CD4-positive, alpha-beta T cell treated with Interleukin-21 for 1 hour (primary cell): Measurements from ENCODE around the gene RPL34.

Experiments used
- DNase-seq: peaks from one replicate; pipeline ENCODE4 v3.0.0-alpha.2; 2020

Gene RPL34

GRCh38 chr4:108624263-108625056 lies 4.1 kb downstream of the RPL34 start:
- DNase-seq = no peak

DNA sequence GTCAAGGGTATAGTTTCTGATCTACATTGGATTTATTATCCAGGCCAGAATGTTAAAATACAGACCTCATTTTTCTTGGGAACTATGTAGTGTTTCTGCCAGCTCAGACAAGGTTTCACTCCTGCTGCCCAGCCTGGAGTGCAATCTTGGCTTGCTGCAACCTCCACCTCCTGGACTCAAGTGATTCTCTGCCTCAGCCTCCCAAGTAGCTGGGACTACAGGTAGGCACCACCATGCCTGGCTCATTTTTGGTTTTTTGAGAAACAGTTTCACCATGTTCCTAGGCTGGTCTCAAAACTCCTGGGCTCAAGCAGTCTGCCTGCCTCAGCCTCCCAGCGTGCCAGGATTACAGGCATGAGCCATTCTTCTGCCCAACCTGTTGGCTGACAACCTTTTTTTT lies 5.7 kb downstream of the RPL34 start:
- no peak for DNase-seq

DNA sequence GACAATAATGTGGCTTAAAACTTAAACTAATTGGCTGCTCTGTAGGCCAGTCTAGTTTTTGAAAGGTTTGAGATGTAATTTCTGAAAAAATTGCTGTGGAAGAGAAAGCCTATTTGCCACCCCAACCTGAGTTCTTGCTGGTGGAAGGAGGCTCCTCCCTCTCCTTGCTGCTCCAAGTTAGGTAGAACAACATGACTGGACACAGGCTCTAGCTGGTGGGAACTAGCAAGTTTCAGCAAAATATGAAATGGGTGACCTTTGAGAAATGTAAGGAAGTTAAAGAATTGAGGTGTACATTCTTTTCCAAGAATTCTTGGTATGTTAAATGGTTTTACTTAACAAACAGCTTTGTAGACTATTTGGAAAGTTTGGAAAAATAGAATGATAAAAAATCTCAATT lies 8.0 kb downstream of the RPL34 start:
- DNase-seq = no peak

DNA sequence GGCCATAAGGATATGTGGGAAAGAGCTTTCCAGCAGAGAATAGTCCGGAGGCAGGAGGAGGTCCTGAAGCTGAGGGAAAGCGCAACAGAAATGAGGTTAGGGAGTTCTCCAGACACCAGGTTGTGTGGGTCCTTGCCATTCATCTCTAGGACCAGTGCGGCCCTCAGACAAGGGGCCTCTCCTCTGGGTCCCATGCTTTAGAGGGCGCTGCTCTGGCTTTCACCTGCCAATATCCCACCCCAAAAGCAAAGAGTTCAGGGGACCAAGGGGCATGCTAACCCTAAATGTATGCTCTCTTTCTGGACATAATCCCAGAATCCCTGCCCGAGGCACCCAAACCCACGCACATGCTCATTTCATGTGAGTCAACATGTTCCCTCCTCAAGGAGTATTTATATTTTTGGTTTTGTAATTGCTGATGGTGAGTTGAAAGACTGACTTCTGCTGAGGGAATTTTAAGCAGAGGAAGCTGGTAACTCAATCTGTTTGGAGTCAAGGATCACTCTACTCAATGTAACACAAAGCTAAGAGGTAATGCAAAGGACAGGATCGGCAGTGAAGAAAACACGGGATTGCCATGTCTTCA lies 14.8 kb downstream of the RPL34 start:
- DNase-seq = no peak

DNA sequence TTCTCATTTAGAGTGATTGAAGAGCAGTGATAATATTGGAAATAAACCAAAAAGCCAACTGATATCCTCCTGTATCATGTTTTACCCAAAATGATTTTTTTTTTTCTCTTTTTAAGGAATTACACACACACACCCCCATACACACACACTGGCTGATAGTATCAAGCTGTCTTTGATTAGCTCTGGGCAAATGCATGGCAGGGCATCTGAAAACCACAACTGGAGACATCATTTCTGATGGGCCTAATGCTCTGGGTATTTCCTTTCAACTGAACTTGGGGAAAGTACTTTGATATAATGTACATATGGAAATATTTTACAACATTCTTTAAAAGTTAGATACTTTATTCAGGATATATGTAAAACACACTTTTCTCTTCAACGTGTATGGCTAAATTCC lies 15.9 kb downstream of the RPL34 start:
- DNase-seq = no peak

GRCh38 chr4:108637856-108638255 lies 17.5 kb downstream of the RPL34 start:
- DNase-seq = no peak

DNA sequence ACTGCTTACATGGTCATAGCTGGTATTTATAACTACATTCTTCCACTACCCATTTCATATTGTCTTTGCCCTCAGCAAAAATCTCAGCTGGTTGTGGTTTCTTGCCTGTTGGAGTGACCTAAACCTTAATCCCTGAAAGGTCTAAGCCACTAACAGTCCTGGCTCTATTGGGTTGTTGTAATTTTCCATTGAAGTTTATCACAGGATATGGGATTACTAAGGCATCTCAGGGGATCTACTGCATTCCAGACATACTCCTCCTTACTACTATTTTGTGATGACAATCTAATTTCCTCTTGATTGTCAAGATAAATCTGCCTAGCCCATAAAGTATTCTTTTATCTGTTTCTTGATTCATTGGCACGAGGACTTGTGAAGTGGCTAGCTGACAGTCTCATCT lies 23.9 kb downstream of the RPL34 start:
- no peak for DNase-seq

DNA sequence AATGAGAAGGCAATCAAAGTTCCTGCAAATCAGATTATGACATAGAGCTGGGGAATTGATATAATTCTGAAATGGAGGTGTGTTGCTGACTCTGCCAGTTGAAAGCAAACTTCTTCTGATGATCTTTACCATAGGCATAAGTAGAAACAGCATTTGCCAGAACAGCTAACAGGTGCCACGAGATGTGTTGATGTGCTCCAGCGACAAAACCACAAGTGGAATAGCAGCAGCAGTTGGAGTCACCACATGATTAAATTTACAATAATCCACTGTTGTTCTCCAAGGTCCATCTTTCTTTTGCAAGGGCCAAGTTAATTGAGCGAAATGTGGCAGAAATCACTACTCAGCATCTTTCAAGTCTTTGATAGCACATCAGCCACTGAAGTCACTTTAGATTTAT lies 26.3 kb downstream of the RPL34 start:
- no peak for DNase-seq

GRCh38 chr4:108649863-108650211 lies 29.5 kb downstream of the RPL34 start:
- no peak for DNase-seq

- DNase-seq = peak; percentile 92
These were observed 30.0 kb downstream of the RPL34 start, which contains the start of gene OSTC for GRCh38 chr4:108650212-108651013. Gene OSTC, plus strand, starts transcription at chr4:108650599. Its CDS starts 57 bp downstream, at chr4:108650656.

- peak; percentile 6 for DNase-seq
These were observed 30.8 kb downstream of the RPL34 start for GRCh38 chr4:108651014-108651791.

GRCh38 chr4:108662629-108663028 lies 42.3 kb downstream of the RPL34 start:
- DNase-seq = no peak

DNA sequence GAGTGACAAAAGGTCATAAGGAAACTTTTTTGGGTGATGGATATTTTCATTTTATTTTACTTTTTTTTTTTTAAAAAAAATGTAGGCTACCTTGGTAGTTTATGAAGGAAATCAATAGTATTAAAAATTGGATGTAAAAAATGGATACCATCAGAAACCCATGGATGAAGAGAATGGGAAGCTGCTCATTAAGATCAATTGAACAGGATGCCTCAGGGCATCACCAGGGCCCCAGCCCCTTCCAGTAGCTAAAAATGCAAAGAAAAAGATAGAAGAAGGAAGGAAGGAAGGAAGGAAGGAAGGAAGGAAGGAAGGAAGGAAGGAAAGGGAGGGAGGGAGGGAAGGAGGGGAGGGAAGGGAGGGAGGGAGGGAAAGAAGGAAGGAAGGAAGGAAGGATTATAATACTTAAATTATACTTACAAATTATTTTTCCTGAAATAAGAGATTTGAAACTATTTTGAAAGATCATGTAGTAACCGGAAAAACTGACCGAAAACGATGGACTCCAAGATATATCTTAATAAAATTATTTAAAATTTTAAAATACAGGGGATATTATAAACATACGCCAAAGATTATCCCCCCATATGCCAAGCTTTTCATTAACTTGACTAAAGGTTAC lies 54.1 kb downstream of the RPL34 start:
- no peak for DNase-seq
